ENCODE results near the gene GSTP1. TPM values are rescaled to one million over a fixed set of nuclear protein-coding genes. Genes with fewer than 3 reads are reported as not detected.

GSTP1 gene
- total and polyA plus RNA-seq, 9 of the 15 experiments (the other 6 are each of a cell fraction or from before 2014, with no cell fraction given) = 592 to 2,150 (median 1,204) TPM

DNA sequence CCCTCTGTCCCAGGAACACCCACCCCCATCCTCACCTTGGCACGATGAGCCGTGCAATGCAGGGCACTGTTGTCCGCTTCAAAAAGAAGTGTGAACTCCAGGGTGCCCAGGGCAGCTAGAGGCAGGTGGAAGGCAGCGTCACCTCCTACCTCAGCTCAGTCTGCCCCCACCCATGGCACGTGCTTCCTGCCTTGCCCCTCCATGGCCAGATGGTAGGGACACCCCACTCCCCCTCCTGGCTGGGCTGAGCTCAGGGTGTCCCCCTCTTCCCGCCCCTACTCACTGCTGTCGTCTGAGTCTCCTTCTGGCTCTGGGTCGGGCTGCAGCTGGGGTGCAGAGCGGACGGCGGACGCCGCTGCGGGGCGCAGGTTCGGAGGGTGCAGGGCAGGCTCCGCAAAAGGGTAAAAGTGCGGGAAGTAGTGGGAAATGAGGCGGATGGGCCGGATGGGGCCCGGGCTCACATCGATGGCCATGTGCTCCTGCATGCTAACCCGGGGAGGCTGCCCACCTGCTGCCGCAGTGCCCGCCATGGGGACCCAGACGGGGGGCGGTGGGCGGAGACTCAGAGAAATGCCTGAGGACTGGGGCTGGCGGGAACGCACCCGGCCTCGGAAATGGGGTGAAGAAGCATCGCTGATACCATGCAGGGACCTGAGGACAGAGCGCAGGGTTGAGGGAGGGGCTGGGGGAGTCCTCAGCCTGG lies 32.3 kb downstream of the GSTP1 start (continued):
- TF ChIP-seq, protein P1, sequence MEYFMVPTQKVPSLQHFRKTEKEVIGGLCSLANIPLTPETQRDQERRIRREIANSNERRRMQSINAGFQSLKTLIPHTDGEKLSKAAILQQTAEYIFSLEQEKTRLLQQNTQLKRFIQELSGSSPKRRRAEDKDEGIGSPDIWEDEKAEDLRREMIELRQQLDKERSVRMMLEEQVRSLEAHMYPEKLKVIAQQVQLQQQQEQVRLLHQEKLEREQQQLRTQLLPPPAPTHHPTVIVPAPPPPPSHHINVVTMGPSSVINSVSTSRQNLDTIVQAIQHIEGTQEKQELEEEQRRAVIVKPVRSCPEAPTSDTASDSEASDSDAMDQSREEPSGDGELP (CRISPR knock-in tag; IDR thresholded peaks at IDR 0.05; ENCODE audit: borderline replicate concordance) = 0 out of 2 replicates have a peak, but pooled peaks have one; percentile 3
- no peak for TF ChIP-seq SMAD1 (IDR thresholded peaks at IDR 0.05; ENCODE audit: low read depth, low read length, partially characterized antibody)
- no peak for TF ChIP-seq ETV5 (CRISPR knock-in tag; IDR thresholded peaks at IDR 0.05; ENCODE audit: low read depth)

DNA sequence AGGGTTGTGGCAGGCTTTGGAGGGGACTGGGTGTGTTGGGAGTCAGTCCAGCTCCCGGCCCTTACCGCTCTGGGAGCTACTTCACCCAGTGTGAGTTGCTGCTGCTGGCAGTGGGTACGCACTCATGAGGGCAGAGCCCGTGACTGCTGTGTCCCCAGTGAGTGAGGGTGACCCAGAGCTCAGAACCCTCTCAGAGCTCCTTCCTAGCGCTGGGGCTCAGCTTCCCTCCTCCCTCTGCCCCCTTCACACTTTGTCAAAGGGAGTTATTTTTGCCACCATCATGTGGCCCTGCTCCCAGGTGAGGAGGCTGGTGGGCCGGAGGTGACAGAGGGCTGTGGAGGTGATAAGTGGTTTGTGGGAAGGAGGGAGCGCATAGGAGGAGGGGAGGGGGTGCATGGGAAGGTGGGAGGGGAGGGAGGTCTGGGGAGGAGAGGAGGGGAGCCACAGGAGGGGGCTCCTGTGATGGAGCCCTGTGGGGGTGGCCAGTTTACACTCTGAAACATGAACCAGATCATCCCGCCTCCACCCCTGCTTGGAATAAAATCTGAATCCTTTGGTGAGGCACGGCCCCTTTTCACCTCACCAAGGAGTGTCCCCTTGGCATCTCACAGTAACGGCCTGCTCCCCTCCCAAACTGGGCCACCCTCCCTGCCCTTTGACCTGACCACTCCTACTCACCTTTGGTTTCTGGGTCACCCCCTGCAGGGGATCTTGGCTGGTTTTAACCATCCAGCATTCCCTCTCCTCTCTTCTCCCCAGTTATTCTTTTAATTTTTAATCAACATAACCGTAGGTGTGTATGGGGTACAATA lies 33.0 kb downstream of the GSTP1 start:
- ATAC-seq (no peak), FAIRE-seq (no peak), DNase-seq (ENCODE audit: extremely low read depth in 1 of 4, low spot score in 3 of 4) (no peak)
- 38% methylated on average over 8 of the region's 11 CpGs for WGBS (ENCODE audit: insufficient coverage, low coverage, missing lambda C conversion rate)
- Histone ChIP-seq H2AFZ (ENCODE audit: low read depth, low read length) (no peak overlapping the region), H3K4me1 (replicated peaks in 1 of 2; ENCODE audit: control insufficient read depth in 2 of 2, insufficient read depth in 2 of 2, low read length in 2 of 2) (peaks cover 9 to 54% of the 10 kb centered on the region in 2 experiments; a peak in 4 of 5 replicates), H3K9me3 (replicated peaks; ENCODE audit: control insufficient read depth, insufficient read depth, low read depth, low read length) (0 out of 2 replicates have a peak, but pooled peaks cover 2% of the 10 kb centered on the region), H3K9me1 (ENCODE audit: control insufficient read depth, insufficient read depth, low read length) (no peaks in the 10 kb centered on the region), H3K9ac (ENCODE audit: insufficient read depth in 1 of 2, low read depth in 2 of 2, low read length in 2 of 2) (peak overlapping the region in 1 of 2 experiments; percentile 28; a peak in 1 of 4 replicates), H3K79me2 (ENCODE audit: control insufficient read depth, insufficient read depth, low read length) (peaks cover 14% of the 10 kb centered on the region), H3K27me3 (ENCODE audit: control insufficient read depth in 2 of 2, insufficient read depth in 2 of 2, low read length in 2 of 2) (no peaks in the 10 kb centered on the region), H4K20me1 (replicated peaks; ENCODE audit: control insufficient read depth, insufficient read depth, low read length) (no peaks in the 10 kb centered on the region), H3K4me3 (no peak overlapping the region), H3K36me3 (ENCODE audit: control insufficient read depth, insufficient read depth, low read length) (peaks cover 21% of the 10 kb centered on the region; the same call in 2 of the 3 replicates), H3K27ac (ENCODE audit: extremely low read depth, low read depth, low read length) (no peak overlapping the region), H3K4me2 (ENCODE audit: insufficient read depth, low read length) (no peak overlapping the region)
- no TSS peak for BruUV-seq (replicated peaks)
- intact Hi-C loops (cut with micrococcal nuclease) = no loop called here
- CTCF ChIA-PET (ENCODE audit: low intra/inter-chr PET ratio) = no interaction called here
- TF ChIP-seq NFXL1 (CRISPR knock-in tag; IDR thresholded peaks at IDR 0.05) = no peak
- peak; percentile 60 for TF ChIP-seq NR2C1 (IDR thresholded peaks at IDR 0.05)
- TF ChIP-seq NR2C1 (tag; IDR thresholded peaks at IDR 0.05) = peak; percentile 41; the same call in 1 of the 2 replicates
- in situ Hi-C loops (cut with MboI) = no loop called here
- POLR2A ChIA-PET = interaction anchor here (0.6 to 1.5 kb wide), 5 partner anchors 10 to 21 kb away, joined by 3 to 7 read pairs (median 3); partner anchors contain the start of gene NUDT8
